GM12878 (cell line): ENCODE data around the gene ZXDC. TPM values are rescaled to one million over a fixed set of nuclear protein-coding genes. Genes with fewer than 3 reads are reported as not detected.

Experiments
- ATF7 ChIP-seq: fragments of 450-650 bp; IDR thresholded peaks from 2 replicates; pipeline ENCODE4 v1.6.1; 2016; ENCODE audit warnings: low read depth, mild to moderate bottlenecking
- BMI1 ChIP-seq: fragments of 450-650 bp; IDR thresholded peaks from 2 replicates; pipeline ENCODE4 v1.6.1; 2016; ENCODE audit warnings: mild to moderate bottlenecking, moderate library complexity, borderline replicate concordance
- HDGF ChIP-seq: fragments of 450-650 bp; IDR thresholded peaks from 2 replicates; pipeline ENCODE4 v1.6.1; 2016; ENCODE audit warnings: antibody characterized with exemption
- MTA3 ChIP-seq: IDR thresholded peaks from 2 replicates; pipeline ENCODE4 v1.6.1; 2012; ENCODE audit warnings: low read length, inconsistent platforms, borderline replicate concordance
- NFYB ChIP-seq: IDR thresholded peaks from 2 replicates; pipeline ENCODE4 v1.6.1; 2011; ENCODE audit warnings: low read depth, mild to moderate bottlenecking, low read length, improper control_type of control experiment, moderate library complexity; ENCODE audit not compliant: insufficient read depth
- PAX5 ChIP-seq: IDR thresholded peaks from 2 replicates; pipeline ENCODE4 v1.6.1; 2011; ENCODE audit warnings: low read depth, low read length, borderline replicate concordance
- POLR2AphosphoS5 ChIP-seq: IDR thresholded peaks from 2 replicates; pipeline ENCODE4 v1.6.1; 2011; ENCODE audit warnings: mild to moderate bottlenecking, low read length, inconsistent platforms
- POU2F2 ChIP-seq: IDR thresholded peaks from 3 replicates; pipeline ENCODE4 v1.6.1; 2011; ENCODE audit warnings: low read depth, mild to moderate bottlenecking, low read length, borderline replicate concordance
- SP1 ChIP-seq: IDR thresholded peaks from one replicate; pipeline ENCODE4 v1.6.1; 2011; ENCODE audit warnings: low read depth, low read length
- SRF ChIP-seq, 2 experiments: IDR thresholded peaks; 2 replicates each; pipeline ENCODE4 v1.6.1; 2011; ENCODE audit warnings: low read depth in 2 of 2, low read length in 2 of 2, mild to moderate bottlenecking in 1 of 2, moderate library complexity in 1 of 2
- SUPT20H ChIP-seq: IDR thresholded peaks from 2 replicates; pipeline ENCODE4 v1.6.1; 2011; ENCODE audit warnings: low read depth, mild to moderate bottlenecking, low read length, moderate library complexity, borderline replicate concordance; ENCODE audit not compliant: control insufficient read depth
- TCF3 ChIP-seq: IDR thresholded peaks from 2 replicates; pipeline ENCODE4 v1.6.1; 2012; ENCODE audit warnings: low read depth, mild to moderate bottlenecking, low read length, borderline replicate concordance; ENCODE audit not compliant: insufficient read depth
- YBX1 ChIP-seq: fragments of 450-650 bp; IDR thresholded peaks from 2 replicates; pipeline ENCODE4 v1.6.1; 2016; ENCODE audit warnings: antibody characterized with exemption
- ZNF207 ChIP-seq: fragments of 450-650 bp; IDR thresholded peaks from 2 replicates; pipeline ENCODE4 v1.6.1; 2014; ENCODE audit warnings: antibody characterized with exemption, mild to moderate bottlenecking, borderline replicate concordance
- ZZZ3 ChIP-seq: IDR thresholded peaks from 2 replicates; pipeline ENCODE4 v1.6.1; 2011; ENCODE audit warnings: low read depth; ENCODE audit not compliant: control insufficient read depth, insufficient read length
- polyA plus RNA-seq, 11 experiments: library from polyadenylated mRNA; depleted of rRNA in 4 of 11; unstranded in 6 of 11; stranded (reverse) in 5 of 11; fragments of >200 nt; fragmentation: Nextera tagmentation in 4 of 11; fragmentation: Illumina TruSeq in 1 of 11; extraction: Ambion mirVana in 4 of 11; extraction: Trizol in 1 of 11; gene quantifications; 1 replicate in 1 of 11; 2 replicates in 10 of 11; pipeline versions ENCODE4 v1.2.1 to v1.2.3, GENCODE V29; 2011 to 2016; ENCODE audit warnings: inconsistent platforms in 2 of 11, missing spikeins in 2 of 11, low read depth in 1 of 11
- total RNA-seq, 4 experiments: library from RNA; depleted of rRNA in 3 of 4; stranded (reverse); fragments of >200 nt in 3 of 4; fragmentation: Illumina TruSeq in 1 of 4; extraction: Trizol in 1 of 4; gene quantifications; 2 replicates each; pipeline versions ENCODE4 v1.2.1 to v1.2.3, GENCODE V29; 2013 to 2021
- TF ChIP-seq, protein P1 (sequence below): IDR thresholded peaks from 2 replicates; pipeline ENCODE4 v1.6.1; 2011; ENCODE audit warnings: borderline replicate concordance, low read depth, mild to moderate bottlenecking, moderate library complexity, low read length; ENCODE audit not compliant: insufficient read depth, poor library complexity, severe bottlenecking
- TF ChIP-seq, protein P2 (sequence below): fragments of 450-650 bp; IDR thresholded peaks from 2 replicates; pipeline ENCODE4 v1.6.1; 2017; ENCODE audit warnings: mild to moderate bottlenecking, moderate library complexity
- TF ChIP-seq, protein P3 (sequence below): fragments of 150-350 bp; IDR thresholded peaks from 2 replicates; pipeline ENCODE4 v1.6.1; 2014; ENCODE audit warnings: mild to moderate bottlenecking, low read depth, low read length
- TF ChIP-seq, protein P4 (sequence below): IDR thresholded peaks from 2 replicates; pipeline ENCODE4 v1.6.1; 2012; ENCODE audit warnings: low read depth, low read length, improper control_type of control experiment
- TF ChIP-seq, protein P5 (sequence below): fragments of 450-650 bp; conservative IDR thresholded peaks from 2 replicates; pipeline ENCODE4 v1.6.1; 2017; ENCODE audit warnings: mild to moderate bottlenecking, moderate library complexity

ZXDC gene
- total and polyA plus RNA-seq, 10 of the 15 experiments (the other 5 are each of a cell fraction or from before 2014, with no cell fraction given): 0.72 to 15.3 (median 8.5) TPM

DNA sequence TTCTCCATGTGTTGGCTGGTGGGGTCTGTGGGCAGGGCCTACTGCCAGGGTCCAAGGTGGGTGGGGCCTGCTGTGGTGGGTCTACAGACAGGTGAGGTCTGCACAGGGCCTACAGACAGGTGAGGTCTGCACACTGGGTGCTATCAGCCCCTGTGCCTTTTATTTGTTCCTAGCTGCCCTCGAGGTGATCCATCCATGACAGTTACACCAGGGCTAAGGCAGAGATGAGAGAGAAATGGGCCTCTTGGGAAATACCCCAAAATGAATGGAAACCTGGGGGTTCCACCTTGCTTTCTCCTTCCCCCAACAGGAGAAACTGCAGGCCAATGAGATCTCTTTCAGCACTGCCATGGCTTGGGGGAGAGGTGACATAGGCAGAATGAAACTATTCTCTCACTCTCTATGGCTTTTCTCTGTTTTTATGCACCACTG, 44.6 kb downstream of the ZXDC start (continued):
- no peak for TF ChIP-seq TCF3
- TF ChIP-seq, protein P1, sequence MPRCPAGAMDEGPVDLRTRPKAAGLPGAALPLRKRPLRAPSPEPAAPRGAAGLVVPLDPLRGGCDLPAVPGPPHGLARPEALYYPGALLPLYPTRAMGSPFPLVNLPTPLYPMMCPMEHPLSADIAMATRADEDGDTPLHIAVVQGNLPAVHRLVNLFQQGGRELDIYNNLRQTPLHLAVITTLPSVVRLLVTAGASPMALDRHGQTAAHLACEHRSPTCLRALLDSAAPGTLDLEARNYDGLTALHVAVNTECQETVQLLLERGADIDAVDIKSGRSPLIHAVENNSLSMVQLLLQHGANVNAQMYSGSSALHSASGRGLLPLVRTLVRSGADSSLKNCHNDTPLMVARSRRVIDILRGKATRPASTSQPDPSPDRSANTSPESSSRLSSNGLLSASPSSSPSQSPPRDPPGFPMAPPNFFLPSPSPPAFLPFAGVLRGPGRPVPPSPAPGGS: peak; percentile 78
- no peak for TF ChIP-seq SRF (IDR thresholded peaks at IDR 0.05; ENCODE audit: low read depth in 2 of 2, low read length in 2 of 2)
- no peak for TF ChIP-seq POU2F2
- TF ChIP-seq HDGF: no peak
- TF ChIP-seq PAX5: peak; percentile 79; the same call in 1 of the 2 replicates
- TF ChIP-seq, protein P2, sequence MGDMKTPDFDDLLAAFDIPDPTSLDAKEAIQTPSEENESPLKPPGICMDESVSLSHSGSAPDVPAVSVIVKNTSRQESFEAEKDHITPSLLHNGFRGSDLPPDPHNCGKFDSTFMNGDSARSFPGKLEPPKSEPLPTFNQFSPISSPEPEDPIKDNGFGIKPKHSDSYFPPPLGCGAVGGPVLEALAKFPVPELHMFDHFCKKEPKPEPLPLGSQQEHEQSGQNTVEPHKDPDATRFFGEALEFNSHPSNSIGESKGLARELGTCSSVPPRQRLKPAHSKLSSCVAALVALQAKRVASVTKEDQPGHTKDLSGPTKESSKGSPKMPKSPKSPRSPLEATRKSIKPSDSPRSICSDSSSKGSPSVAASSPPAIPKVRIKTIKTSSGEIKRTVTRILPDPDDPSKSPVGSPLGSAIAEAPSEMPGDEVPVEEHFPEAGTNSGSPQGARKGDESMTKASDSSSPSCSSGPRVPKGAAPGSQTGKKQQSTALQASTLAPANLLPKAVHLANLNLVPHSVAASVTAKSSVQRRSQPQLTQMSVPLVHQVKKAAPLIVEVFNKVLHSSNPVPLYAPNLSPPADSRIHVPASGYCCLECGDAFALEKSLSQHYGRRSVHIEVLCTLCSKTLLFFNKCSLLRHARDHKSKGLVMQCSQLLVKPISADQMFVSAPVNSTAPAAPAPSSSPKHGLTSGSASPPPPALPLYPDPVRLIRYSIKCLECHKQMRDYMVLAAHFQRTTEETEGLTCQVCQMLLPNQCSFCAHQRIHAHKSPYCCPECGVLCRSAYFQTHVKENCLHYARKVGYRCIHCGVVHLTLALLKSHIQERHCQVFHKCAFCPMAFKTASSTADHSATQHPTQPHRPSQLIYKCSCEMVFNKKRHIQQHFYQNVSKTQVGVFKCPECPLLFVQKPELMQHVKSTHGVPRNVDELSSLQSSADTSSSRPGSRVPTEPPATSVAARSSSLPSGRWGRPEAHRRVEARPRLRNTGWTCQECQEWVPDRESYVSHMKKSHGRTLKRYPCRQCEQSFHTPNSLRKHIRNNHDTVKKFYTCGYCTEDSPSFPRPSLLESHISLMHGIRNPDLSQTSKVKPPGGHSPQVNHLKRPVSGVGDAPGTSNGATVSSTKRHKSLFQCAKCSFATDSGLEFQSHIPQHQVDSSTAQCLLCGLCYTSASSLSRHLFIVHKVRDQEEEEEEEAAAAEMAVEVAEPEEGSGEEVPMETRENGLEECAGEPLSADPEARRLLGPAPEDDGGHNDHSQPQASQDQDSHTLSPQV: no peak
- no peak for TF ChIP-seq BMI1
- peak; percentile 47; the same call in 1 of the 2 replicates for TF ChIP-seq POLR2AphosphoS5
- TF ChIP-seq YBX1: no peak
- TF ChIP-seq, protein P3, sequence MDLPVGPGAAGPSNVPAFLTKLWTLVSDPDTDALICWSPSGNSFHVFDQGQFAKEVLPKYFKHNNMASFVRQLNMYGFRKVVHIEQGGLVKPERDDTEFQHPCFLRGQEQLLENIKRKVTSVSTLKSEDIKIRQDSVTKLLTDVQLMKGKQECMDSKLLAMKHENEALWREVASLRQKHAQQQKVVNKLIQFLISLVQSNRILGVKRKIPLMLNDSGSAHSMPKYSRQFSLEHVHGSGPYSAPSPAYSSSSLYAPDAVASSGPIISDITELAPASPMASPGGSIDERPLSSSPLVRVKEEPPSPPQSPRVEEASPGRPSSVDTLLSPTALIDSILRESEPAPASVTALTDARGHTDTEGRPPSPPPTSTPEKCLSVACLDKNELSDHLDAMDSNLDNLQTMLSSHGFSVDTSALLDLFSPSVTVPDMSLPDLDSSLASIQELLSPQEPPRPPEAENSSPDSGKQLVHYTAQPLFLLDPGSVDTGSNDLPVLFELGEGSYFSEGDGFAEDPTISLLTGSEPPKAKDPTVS: no peak
- TF ChIP-seq, protein P4, sequence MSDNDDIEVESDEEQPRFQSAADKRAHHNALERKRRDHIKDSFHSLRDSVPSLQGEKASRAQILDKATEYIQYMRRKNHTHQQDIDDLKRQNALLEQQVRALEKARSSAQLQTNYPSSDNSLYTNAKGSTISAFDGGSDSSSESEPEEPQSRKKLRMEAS: no peak
- TF ChIP-seq ZZZ3: no peak
- peak; percentile 44 for TF ChIP-seq SP1
- no peak for TF ChIP-seq SUPT20H
- peak; percentile 31; the same call in 1 of the 2 replicates for TF ChIP-seq NFYB
- TF ChIP-seq ZNF207: no peak
- TF ChIP-seq, protein P5, sequence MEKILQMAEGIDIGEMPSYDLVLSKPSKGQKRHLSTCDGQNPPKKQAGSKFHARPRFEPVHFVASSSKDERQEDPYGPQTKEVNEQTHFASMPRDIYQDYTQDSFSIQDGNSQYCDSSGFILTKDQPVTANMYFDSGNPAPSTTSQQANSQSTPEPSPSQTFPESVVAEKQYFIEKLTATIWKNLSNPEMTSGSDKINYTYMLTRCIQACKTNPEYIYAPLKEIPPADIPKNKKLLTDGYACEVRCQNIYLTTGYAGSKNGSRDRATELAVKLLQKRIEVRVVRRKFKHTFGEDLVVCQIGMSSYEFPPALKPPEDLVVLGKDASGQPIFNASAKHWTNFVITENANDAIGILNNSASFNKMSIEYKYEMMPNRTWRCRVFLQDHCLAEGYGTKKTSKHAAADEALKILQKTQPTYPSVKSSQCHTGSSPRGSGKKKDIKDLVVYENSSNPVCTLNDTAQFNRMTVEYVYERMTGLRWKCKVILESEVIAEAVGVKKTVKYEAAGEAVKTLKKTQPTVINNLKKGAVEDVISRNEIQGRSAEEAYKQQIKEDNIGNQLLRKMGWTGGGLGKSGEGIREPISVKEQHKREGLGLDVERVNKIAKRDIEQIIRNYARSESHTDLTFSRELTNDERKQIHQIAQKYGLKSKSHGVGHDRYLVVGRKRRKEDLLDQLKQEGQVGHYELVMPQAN: no peak
- peak; percentile 47; the same call in 1 of the 2 replicates for TF ChIP-seq ATF7
- no peak for TF ChIP-seq MTA3
